Neutrophil (primary cell): ENCODE results near the gene DPH6.

Experiments
- H3K27ac ChIP-seq: fragments of 200-600 bp; sonication (generic); 2 replicates; pipeline ENCODE4 v1.5.1; 2016; ENCODE audit warnings: mild to moderate bottlenecking, moderate library complexity
- H3K27me3 ChIP-seq: fragments of 200-600 bp; sonication (generic); 2 replicates; pipeline ENCODE4 v1.6.0; 2016; ENCODE audit warnings: mild to moderate bottlenecking
- H3K36me3 ChIP-seq: fragments of 200-600 bp; sonication (generic); 2 replicates; pipeline ENCODE4 v1.5.1; 2017
- H3K4me1 ChIP-seq, 2 experiments: fragments of 200-600 bp in 1 of 2; sonication (generic) in 1 of 2; 1 replicate in 1 of 2; 2 replicates in 1 of 2; pipeline versions ENCODE4 v1.5.1 to v1.6.1; 2013 to 2016; ENCODE audit warnings: low read depth in 1 of 2, low read length in 1 of 2, mild to moderate bottlenecking in 1 of 2, moderate library complexity in 1 of 2; ENCODE audit not compliant: control insufficient read depth in 1 of 2, insufficient read depth in 1 of 2
- H3K4me3 ChIP-seq, 2 experiments: fragments of 200-600 bp in 1 of 2; sonication (generic) in 1 of 2; 1 replicate in 1 of 2; 2 replicates in 1 of 2; pipeline ENCODE4 v1.5.1; 2013 to 2016; ENCODE audit warnings: low read depth in 1 of 2, low read length in 1 of 2, mild to moderate bottlenecking in 1 of 2, moderate library complexity in 1 of 2
- H3K9me3 ChIP-seq: fragments of 200-600 bp; sonication (generic); 2 replicates; pipeline ENCODE4 v1.5.1; 2016
- TF ChIP-seq, protein P1 (sequence below): fragments of 200-600 bp; sonication (generic); IDR thresholded peaks from 2 replicates; pipeline ENCODE4 v1.5.1; 2016; ENCODE audit warnings: antibody characterized with exemption

Gene DPH6

DNA sequence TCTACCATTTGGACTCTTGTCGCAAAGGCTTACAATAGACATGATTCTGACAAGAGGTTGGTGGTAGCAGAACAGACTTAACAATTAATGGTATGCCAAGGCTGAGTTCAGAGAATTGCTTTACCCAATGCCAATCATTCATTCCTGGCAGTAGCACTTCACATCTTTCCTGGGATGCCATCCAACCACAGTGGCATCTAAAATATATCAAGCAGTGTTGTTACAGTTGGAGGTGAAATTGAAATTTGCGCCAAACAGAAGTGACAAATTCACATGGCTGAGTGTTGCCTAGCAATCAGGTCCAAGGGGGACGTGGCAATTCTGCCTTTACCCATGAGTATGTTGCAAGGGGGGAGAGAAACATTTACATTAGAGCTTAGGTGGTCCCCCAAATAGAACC, 21.0 kb upstream of the DPH6 start:
- Histone ChIP-seq H3K36me3 (no peaks in the 10 kb centered on the region), H3K4me1 (no peaks in the 10 kb centered on the region), H3K9me3 (no peaks in the 10 kb centered on the region), H3K27me3 (no peaks in the 10 kb centered on the region), H3K27ac (no peak overlapping the region), H3K4me3 (no peak overlapping the region)
- TF ChIP-seq, protein P1, sequence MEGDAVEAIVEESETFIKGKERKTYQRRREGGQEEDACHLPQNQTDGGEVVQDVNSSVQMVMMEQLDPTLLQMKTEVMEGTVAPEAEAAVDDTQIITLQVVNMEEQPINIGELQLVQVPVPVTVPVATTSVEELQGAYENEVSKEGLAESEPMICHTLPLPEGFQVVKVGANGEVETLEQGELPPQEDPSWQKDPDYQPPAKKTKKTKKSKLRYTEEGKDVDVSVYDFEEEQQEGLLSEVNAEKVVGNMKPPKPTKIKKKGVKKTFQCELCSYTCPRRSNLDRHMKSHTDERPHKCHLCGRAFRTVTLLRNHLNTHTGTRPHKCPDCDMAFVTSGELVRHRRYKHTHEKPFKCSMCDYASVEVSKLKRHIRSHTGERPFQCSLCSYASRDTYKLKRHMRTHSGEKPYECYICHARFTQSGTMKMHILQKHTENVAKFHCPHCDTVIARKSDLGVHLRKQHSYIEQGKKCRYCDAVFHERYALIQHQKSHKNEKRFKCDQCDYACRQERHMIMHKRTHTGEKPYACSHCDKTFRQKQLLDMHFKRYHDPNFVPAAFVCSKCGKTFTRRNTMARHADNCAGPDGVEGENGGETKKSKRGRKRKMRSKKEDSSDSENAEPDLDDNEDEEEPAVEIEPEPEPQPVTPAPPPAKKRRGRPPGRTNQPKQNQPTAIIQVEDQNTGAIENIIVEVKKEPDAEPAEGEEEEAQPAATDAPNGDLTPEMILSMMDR: no peak

DNA sequence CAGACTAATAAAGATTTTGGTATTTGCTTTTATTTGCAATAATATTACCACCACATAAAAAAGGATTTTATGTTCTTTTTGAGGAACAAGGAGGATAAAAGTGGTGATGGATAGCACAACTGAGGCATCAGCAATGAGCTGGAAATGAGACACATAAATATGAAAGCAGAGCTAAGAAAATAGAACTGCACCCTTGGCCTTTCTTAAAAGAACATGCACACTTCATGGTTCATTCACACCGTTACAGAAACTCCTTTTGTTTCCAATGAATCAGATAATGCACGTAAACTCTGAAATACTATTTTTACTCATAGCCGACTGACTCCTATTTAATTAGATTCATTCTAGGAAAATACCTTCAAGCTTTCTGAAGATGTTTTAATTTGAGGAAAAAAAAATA, 19.9 kb upstream of the DPH6 start:
- Histone ChIP-seq H3K36me3 (no peaks in the 10 kb centered on the region), H3K27ac (no peak overlapping the region), H3K27me3 (no peaks in the 10 kb centered on the region), H3K4me1 (no peaks in the 10 kb centered on the region), H3K4me3 (no peak overlapping the region), H3K9me3 (no peaks in the 10 kb centered on the region)
- TF ChIP-seq, protein P1: no peak

DNA sequence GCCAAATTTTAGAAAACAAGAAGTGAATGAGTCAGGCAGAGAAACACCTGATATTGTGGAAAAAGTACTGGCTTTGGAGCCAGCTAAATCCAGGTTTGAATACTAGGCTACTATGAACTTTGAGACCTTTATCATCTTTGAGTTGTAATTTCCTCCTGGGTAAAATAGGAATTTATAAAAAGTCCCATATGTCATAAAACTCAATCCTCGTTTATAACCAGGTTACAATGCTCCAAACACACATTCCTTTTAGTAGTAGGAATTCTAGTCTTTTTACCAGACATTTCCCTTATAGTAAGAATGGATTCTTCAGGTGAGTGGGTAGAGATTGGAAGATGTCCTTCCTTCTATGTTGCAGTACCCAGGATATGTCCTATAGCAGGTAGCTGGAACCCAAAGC, 16.7 kb upstream of the DPH6 start:
- TF ChIP-seq, protein P1: no peak
- Histone ChIP-seq H3K27ac (no peak overlapping the region), H3K36me3 (no peaks in the 10 kb centered on the region), H3K27me3 (no peaks in the 10 kb centered on the region), H3K9me3 (no peaks in the 10 kb centered on the region), H3K4me1 (no peaks in the 10 kb centered on the region), H3K4me3 (no peak overlapping the region)

DNA sequence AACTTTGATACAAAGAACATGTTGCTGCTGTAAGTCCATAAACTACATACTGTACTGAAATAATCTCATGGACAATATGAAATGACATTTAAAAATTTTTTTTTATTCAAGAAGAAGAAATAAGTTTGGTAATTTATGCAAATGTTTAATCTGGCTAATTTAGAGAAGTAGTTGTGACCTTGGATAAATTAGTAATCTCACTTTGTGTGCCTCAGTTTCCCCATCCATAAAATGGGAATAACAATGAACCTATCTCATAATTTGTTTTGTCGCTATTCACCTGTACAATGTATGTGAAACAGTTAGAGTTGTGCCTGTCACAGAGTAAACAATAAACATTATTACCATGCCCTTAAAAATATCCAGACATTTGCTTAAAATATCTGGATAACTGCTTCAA, 15.3 kb upstream of the DPH6 start:
- no peaks in the 10 kb centered on the region for H3K36me3 ChIP-seq
- TF ChIP-seq, protein P1: no peak
- no peaks in the 10 kb centered on the region for H3K4me1 ChIP-seq
- no peaks in the 10 kb centered on the region for H3K9me3 ChIP-seq
- H3K27ac ChIP-seq: no peak overlapping the region
- no peak overlapping the region for H3K4me3 ChIP-seq
- H3K27me3 ChIP-seq: no peaks in the 10 kb centered on the region

DNA sequence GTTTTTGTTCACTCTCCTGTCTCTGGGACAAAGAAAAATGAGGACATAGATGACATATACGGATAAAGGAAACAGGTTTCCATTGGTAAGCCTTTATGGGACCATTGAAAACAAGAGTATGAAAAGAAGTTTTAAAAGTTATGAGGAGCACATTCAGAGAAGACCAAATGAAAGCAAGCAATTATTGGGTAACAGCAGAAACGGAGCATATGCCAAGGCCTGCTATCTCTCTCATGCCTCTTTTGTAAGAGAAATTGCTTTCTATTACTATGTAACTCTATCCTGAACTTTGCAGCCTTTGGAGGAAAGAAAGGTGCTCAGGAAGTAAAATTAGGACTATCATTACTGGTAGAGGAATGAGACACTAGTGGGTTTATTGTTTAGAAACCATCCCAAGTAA, 14.9 kb upstream of the DPH6 start:
- H3K27ac ChIP-seq: no peak overlapping the region
- H3K9me3 ChIP-seq: no peaks in the 10 kb centered on the region
- no peaks in the 10 kb centered on the region for H3K27me3 ChIP-seq
- no peaks in the 10 kb centered on the region for H3K36me3 ChIP-seq
- no peaks in the 10 kb centered on the region for H3K4me1 ChIP-seq
- TF ChIP-seq, protein P1: no peak
- H3K4me3 ChIP-seq: no peak overlapping the region

DNA sequence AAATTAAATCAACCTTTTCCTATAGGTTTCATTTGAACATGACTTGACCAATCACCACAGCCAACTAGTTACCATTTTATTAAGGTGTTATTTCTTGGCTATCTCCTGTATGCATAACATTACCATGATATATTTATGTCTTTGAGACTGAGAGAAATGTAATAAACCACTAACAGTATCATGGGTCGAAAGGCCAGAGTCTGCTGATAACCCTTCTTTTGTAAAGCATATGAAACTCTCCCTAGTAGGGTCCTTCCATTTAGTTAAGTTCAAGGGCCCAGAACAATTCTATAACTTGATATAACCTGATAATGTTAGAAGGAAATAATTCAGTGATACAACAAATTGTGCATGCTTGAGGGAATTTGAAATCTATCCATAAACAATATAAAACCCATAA, 14.3 kb upstream of the DPH6 start:
- no peak overlapping the region for H3K27ac ChIP-seq
- no peaks in the 10 kb centered on the region for H3K36me3 ChIP-seq
- no peaks in the 10 kb centered on the region for H3K4me1 ChIP-seq
- no peaks in the 10 kb centered on the region for H3K9me3 ChIP-seq
- H3K4me3 ChIP-seq: no peak overlapping the region
- no peaks in the 10 kb centered on the region for H3K27me3 ChIP-seq
- TF ChIP-seq, protein P1: no peak
